HTERT RPE-1 (cell line): ENCODE data around the gene TMEM266.

ENCODE experiments used
- in situ Hi-C: fragments of 300-500 bp; cut with MboI; formaldehyde crosslinking; loops from 4 replicates; pipeline ENCODE4 v1.14.3; 2020; ENCODE audit warnings: low sequenced_read_pairs

The TMEM266 gene

GRCh38 chr15:76199106-76200082 is 139.6 kb downstream of the TMEM266 start:
- in situ Hi-C loops: no loop called here

- in situ Hi-C loops: no loop called here
Measured at GRCh38 chr15:76200083-76200465, 140.3 kb downstream of the TMEM266 start.

DNA sequence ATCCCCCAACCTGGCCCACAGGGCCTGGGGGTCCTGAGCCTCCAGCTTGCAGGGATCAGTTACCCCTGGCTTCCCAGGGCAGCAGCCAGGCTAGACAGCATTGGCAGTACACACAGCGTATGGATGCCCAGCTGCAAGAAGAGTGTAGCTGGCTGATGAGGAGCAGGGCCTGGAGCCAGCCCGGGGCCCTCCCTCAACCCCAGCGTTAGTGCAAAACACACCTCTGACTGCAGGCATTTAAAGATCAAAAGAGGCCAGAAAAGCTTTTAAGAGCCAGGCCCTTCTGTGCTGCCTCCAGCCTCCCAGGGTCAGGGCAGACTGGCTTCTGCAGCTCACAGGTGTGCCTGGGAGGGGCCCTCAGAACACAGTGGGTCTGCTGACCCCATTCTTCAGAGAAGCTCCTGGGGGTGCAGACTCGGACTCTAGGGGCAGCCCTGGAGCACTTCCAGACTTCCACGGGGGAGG is 140.9 kb downstream of the TMEM266 start:
- in situ Hi-C loops: no loop called here

DNA sequence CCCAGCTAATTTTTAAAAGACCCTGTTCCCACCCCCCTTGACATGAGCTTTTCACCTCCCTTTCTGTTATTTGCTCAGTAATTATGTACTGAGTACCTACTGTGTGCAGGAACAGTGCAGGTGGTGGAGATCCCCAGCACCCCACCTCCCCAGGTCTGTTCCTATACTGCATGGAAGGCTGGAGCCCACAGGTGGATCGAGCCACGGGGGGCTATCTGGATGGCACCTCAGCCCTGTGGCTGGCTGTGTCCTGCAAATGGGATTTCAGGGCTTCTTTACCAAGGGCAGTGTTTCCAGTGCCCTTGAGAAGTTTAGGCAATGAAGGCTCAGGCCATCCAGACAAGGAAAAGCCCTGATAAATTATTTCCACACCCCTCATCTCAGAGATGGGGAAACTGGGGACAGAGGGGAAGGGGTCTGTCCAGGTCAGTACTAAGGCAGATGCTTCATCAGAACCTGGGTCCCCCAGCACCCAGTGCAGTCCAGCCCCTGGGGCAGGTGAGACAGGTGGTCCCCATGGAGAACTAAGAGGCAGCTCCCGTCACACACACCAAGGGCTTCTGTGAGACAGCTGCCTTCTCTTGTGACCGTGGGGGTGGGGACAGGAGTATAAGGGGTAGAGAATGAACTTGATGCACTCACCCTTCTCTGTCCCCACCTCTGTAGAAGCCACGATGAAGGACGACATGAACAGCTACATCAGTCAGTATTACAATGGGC is 141.9 kb downstream of the TMEM266 start:
- in situ Hi-C loops: no loop called here

DNA sequence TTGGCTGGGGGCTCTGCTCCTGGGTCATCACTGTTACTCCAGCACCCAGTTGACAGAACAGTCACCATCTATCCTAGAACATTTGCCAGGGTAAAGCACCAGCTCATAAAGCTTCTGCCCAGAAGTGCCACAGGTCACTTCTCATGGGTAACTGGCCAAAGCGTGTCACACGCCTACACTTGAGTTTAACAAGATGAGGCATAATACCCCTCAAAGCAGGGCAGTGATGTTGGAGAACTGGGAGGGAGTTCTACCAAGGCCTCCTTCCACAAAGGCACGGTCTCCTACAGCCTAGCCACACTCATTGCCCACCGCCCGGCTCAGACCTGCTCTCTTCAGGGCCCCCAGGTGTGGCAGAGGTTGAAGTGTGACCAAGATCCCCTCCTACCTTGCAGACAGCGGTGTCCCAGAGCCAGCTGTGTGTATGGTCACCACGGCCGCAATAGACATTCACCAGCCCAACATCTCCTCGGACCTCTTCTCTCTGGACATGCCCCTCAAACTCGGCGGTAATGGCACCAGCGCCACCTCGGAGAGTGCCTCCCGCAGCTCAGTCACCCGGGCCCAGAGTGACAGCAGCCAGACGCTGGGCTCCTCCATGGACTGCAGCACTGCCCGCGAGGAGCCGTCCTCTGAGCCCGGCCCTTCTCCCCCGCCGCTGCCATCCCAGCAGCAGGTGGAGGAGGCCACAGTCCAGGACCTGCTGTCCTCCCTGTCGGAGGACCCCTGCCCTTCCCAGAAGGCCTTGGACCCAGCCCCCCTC is 143.7 kb downstream of the TMEM266 start:
- in situ Hi-C loops: no loop called here

- in situ Hi-C loops: no loop called here
Measured at GRCh38 chr15:76204109-76204845, 144.5 kb downstream of the TMEM266 start.

DNA sequence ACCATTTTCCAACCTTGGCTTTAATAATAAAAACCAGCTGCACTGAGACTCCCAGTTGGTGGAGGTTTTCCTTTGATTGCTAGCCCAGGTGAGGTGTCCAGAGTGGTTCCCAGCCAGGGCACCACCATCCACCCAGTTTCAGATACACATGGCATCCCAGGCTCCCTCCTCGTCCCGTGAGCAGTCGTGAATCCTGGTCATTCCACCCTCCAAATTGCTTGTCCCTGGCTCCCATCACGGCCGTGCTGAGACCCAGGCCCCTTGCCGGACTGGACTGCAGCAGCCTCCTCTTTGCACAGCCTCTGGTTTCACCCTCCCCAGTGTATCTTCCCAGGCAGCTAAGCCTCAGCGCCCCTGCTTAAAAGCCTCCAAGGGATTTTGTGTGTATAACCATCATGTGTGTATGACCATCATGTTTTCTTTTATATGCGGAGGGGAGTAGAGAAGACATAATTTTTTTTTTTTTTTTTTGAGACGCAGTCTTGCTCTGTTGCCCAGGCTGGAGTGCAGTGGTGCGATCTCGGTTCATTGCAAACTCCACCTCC is 145.2 kb downstream of the TMEM266 start:
- in situ Hi-C loops: no loop called here

DNA sequence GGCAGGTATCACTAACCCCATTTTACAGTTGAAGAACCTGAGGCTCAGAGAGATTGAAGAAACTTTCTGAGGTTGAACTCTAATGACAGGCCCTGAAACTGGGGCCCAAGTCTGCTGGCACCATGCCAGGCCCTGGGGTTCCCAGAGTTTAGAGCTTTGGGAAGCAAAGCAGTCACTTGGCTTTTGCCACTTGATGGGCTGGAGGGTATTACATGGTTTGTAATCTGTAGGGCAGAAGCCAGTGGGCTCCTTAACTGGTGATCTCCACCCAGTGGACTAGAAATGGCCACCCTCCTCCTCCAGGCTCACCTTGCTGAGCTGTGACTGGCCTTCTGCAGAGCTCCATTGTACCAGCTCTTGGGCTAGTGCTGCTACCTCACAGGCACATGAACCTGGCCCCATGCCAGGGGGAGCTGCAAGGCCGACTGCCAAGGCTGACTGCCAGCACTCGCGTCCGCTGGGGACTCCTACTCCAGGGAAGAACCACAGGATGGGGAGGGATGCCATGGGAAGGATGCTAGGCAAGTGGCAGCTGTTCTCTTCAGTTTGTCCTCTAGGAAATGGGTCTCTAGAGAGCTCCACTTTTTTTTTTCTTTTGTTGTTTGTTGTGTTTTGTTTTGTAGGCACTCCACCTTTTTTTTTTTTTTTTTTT is 146.7 kb downstream of the TMEM266 start:
- in situ Hi-C loops: no loop called here

- in situ Hi-C loops: no loop called here
Measured at GRCh38 chr15:76208084-76208785, 148.4 kb downstream of the TMEM266 start.

DNA sequence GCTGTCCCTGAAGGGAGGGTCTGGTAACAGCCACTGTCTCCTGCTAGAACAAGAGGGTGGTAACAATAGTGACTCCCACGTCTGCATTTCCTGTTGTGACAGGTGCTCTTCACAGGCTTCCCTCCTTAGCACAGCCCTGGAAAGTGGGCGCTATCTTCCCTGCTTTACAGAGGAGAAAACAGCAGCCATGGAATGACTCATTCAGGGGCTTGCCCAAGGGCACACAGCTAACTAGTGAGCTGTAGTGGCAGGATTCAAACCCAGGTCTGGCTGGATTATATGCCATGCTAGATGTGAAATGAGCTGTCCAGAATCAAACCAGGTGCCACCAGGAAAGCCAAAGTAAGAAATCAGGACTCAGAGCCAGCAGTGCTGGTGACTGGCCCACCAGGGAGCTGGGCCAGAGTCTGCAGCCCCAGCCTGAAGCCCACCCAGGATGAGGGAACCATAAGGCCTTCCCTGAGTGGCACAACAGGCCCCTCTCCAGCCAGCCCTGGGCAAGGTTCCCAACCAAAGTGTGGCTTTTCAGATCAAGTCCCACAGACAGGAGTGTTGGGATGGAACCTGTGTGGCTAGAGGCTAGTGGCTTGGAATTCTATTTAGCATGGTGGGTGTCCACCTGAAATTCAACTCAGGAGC is 149.1 kb downstream of the TMEM266 start:
- in situ Hi-C loops: no loop called here

DNA sequence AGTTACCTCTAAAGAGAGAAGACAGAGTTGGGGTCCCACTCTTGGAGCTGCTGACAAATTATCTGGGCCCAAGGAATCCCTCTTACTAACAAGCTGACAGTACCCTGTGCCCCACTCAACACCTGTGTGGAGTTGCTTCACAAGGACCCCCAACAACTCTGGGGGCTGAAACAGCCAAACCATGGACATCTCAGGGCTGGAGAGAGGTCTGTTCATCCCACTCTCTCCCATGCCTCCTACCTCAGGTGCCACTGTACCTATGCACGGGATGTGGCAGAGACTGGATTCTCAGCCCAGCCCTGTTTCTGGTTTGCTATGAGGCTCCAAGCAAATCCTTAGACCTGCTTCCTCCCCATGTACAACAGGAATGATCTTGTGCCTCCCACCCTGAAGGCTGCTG is 149.7 kb downstream of the TMEM266 start:
- in situ Hi-C loops: no loop called here

GRCh38 chr15:76209942-76210341 is 150.2 kb downstream of the TMEM266 start:
- in situ Hi-C loops: no loop called here

DNA sequence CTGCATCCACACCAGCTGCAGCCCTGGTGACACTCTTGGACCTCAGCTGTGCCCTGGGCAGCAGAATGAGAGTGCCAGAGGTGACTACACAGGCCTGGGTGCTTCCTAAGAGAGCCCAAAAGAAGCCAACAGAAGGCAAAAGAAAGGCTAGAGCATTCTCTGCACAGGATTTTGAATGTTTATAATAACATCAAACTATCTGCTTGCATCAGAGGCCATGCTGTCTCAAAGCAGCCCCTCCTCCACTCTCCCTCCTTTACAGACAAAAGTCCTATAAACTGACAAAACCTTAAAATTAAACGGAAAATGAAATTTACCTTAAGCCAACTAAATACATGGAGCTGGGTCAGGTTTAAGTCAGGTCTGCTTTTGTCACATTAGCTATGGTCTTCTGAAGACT is 155.8 kb downstream of the TMEM266 start:
- in situ Hi-C loops: no loop called here

- in situ Hi-C loops: no loop called here
Measured at GRCh38 chr15:76217029-76217881, 157.5 kb downstream of the TMEM266 start.

GRCh38 chr15:76217882-76218217 is 158.1 kb downstream of the TMEM266 start:
- in situ Hi-C loops: no loop called here

GRCh38 chr15:76221085-76221767 is 161.4 kb downstream of the TMEM266 start:
- in situ Hi-C loops: no loop called here

- in situ Hi-C loops: no loop called here
Measured at GRCh38 chr15:76222159-76222558, 162.4 kb downstream of the TMEM266 start.
